HG03280 (cell line): ENCODE results near the gene CAMKMT.
"Not testable (repeated sequence)": the region's sequence is repeated elsewhere in the genome, so short reads cannot be mapped to it uniquely, and the experiment has no call there.

Source experiments
- ATAC-seq: cut with Tn5 transposase; IDR thresholded peaks from one replicate; pipeline ENCODE4 v1.9.1; 2021; ENCODE audit warnings: mild to moderate bottlenecking, moderate library complexity; ENCODE audit not compliant: unreplicated experiment

The CAMKMT gene

GRCh38 chr2:44580875-44581515, 219.2 kb downstream of the CAMKMT start:
- ATAC-seq, result no peak

GRCh38 chr2:44582363-44583008, 220.7 kb downstream of the CAMKMT start:
- ATAC-seq, result no peak

DNA sequence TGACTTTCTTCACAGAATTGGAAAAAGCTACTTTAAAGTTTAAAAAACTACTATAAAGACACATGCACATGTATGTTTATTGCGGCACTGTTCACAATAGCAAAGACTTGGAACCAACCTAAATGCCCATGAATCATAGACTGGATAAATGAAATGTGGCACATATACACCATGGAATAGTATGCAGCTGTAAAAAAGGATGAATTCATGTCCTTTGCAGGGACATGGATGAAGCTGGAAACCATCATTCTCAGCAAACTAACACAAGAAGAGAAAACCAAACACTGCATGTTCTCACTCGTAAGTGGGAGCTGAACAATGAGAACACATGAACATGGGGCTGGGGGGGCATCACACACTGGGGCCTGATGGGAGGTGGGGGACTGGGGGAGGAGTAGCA, 233.9 kb downstream of the CAMKMT start:
- ATAC-seq, result not testable (repeated sequence)

DNA sequence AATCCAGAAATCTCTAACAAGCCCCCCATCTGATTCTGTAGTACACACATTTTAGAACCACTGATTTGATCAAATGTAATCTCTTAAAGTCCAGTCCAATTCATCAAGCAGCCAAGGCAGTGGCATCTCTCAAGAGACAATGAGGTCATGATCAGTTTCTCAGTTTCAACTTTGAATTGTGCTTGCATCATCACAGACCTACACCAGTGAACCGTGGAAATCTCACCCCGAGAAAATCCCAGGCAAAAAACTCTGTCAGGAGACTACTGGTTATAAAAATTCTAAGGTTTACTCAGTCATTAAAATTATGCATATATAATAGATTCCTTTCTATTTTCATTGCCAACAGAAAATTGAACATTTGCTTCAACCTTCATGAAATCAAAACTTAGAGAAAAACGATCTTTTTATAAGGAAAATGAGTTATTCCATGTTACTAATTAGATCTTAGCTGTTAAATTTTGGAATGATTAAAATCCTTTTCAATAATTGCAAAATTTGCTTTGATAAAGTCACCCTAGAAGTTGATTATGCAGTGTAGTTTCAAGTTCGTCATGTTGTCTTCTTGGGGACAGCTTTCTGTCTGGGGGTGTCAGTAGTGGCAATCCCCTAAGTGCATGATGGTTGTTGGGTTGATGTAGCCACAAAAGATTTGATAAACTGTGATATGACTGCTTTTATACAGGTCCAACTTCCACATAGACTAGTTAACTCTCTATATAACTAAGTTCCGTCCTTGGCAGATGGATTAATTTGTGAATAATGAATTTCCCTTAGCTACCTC, 235.0 kb downstream of the CAMKMT start:
- no peak for ATAC-seq

GRCh38 chr2:44598330-44599119, 236.8 kb downstream of the CAMKMT start:
- ATAC-seq, result no peak

DNA sequence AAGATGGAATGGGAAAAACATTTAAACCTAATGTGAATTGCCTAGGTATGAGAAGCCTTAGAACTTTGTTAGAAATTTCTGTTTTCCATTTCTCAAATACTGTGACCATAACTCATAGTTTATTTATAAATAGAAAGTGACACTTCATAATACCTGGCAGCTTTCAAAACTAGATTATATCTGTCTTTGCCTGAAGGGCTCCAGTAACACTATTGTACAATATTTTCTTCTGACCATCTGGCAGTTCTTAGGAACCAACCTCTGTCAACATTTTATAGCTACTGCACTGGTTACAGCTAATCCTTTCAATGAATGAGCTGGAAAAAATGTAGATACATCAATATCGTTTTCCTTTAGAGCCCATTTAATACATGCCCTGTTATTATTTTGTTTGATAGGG, 237.4 kb downstream of the CAMKMT start:
- no peak for ATAC-seq

DNA sequence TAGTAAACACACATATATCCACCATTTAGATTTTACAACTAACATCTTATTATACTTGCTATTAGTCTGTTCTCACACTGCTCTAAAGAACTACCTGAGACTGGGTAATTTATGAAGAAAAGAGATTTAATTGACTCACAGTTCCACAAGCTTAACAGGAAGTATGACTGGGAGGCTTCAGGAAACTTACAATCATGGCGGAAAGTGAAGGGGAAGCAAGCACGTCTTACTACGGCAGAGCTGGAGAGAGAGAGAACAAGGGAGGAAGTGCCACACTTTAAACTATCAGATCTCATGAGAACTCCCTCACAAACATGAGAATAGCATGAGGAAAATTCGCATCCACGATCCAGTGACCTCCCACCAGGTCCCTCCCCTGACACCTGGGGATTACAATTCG, 240.7 kb downstream of the CAMKMT start:
- no peak for ATAC-seq

DNA sequence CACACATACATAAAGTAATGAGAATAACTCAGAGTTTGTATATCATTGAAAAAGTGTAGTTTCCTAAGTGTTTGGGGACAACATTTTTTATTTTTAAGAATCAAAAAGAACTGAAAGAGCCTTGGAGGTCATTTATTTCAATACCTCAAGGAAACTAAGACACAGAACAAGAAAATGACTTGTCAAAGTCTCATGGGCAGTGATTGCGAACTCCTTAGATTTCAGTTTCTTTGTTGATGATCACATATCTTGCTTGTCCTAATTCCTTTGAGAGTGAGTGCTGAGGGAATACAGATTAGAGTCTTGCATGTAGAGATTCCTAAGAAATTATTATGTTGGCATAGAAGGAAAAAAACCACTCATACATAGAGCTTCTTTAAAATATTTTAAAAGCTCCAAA, 243.8 kb downstream of the CAMKMT start:
- no peak for ATAC-seq

- no peak for ATAC-seq
Observed at GRCh38 chr2:44612276-44612675, 250.5 kb downstream of the CAMKMT start.

- no peak for ATAC-seq
Observed at GRCh38 chr2:44614940-44615339, 253.2 kb downstream of the CAMKMT start.

GRCh38 chr2:44615950-44616518, 254.3 kb downstream of the CAMKMT start:
- ATAC-seq, result no peak

GRCh38 chr2:44616667-44617155, 255.0 kb downstream of the CAMKMT start:
- ATAC-seq, result peak; percentile 81

GRCh38 chr2:44618251-44619023, 256.7 kb downstream of the CAMKMT start:
- ATAC-seq, result no peak

GRCh38 chr2:44620189-44620990, 258.6 kb downstream of the CAMKMT start:
- ATAC-seq, result no peak

DNA sequence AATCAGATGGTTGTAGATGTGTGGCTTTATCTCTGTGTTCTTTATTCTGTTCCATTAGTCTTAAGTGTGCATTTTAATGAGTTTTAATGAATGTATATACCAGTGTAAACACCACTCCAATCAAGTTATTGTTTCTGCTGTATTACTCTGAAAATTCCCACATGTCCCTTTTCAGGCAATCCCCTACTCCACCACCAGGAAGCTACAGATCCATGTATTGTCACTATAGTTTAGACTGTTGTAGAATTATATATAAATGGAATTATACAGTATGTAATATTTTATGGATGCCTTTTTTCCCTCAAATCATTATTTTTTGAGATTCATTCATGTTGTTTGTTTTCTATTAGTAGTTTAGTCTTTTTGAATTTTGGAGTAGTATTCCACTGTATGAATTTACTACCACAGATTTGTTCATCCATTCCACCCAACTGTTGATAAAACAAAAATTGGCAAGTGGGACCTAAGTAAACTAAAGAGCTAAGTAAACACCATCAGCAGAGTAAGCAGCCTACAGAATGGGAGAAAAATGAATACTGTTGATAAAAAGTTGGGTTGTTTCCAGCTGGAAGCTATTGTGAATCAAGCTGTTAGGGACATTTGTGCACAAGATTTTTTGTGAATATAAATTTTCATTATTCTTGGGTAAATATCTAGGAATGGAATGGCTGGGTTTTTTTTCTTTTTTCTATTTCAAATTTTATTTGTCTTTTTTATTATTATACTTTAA, 262.0 kb downstream of the CAMKMT start:
- ATAC-seq, result no peak

- no peak for ATAC-seq
Observed at GRCh38 chr2:44628297-44628696, 266.6 kb downstream of the CAMKMT start.

DNA sequence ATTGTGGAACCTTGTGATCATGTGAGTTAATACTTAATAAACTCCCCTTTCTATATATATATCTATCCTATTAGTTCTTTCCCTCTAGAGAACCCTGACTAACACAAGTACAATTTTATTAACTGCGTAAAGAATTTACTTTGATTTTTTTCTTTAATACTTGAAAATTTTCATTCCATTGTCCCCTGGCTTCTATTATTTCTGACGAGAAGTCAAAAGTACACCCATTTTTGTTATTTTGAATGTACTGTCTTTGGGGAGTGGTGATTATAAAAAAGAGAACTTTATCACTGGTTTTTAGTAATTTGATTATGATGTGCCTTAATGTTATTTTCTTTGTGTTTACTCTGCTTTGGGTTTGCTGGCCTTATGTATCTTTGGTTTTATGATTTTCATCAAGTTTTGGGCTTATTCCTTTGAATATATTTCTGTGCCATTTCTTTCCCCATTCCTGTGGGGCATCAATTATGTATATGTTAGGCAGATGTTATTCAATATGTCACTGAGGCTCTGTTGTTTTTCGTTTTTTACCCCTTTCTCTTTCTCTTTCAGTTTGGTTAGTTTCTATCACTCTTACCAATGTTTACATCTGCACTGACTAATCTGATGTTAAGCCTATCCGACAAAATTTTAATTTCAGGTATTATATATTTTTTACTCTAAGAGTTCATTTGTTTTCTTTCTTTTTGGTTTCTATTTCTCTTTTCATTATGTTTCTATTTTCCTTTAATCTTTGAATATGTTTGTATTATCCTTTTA, 271.4 kb downstream of the CAMKMT start:
- ATAC-seq, result no peak

DNA sequence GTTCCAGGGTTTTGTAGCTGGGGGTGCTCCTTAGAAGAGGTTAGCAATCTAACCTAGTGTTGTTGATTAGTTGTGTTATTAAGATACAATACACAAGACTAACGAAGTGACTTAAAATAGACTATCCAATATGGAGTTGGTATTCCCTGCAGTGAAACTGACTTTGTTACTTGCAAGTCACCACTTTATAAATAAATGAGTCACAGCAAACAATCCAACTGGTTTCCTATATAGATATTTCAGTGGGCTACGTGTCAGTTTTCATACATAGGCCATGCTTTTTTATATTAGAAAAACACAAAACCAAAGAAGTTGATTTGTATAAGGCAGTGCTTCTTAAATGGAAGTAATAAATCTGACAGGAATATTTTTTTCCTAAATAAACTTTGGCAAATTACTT, 274.0 kb downstream of the CAMKMT start:
- ATAC-seq, result no peak
